D721Med (cell line): ENCODE measurements around the gene TENT4A.

ENCODE experiments used
- DNase-seq: peaks from one replicate; pipeline ENCODE4 v3.0.0; 2011; ENCODE audit warnings: low spot score; ENCODE audit not compliant: insufficient read length
- FAIRE-seq: peaks from 2 replicates; lab custom pipeline; 2011; peaks lifted over from hg19 to GRCh38; lab: Jason Lieb, UNC
- CTCF ChIP-seq: IDR thresholded peaks from 2 replicates; pipeline ENCODE4 v1.5.1; 2012; ENCODE audit warnings: mild to moderate bottlenecking, control low read depth; ENCODE audit not compliant: insufficient read depth; ENCODE audit errors: missing control alignments

The TENT4A gene

DNA sequence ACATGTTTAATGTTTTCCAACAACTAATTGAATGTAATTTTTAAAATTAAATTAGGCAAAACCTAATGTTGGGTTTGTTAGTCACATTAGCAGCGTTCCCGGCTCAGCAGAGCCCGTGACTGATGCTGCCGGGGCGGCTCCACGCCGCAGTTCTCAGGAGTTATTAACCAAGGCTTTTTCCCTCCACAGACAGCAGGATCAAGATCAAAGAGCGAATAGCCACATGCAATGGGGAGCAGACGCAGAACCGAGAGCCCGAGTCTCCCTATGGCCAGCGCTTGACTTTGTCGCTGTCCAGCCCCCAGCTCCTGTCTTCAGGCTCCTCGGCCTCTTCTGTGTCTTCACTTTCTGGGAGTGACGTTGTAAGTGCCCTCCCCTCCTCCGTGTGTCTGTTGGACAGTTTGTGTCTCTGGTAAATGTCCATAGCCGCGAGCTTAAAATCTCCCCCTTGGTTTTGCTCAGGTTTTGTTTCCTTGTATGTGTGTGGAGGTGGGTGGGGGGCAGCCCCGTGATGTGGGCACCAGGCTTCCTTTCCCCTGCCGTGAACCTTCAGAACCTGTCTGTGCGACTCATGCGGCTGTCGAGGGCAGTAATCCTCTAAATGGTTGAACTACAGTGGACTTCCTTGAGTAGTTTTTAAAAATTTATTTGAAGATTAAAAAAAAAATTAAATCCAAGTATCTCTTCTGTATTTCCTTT is 37.1 kb downstream of the TENT4A start:
- no peak for TF ChIP-seq CTCF
- DNase-seq (no peak), FAIRE-seq (no peak)

DNA sequence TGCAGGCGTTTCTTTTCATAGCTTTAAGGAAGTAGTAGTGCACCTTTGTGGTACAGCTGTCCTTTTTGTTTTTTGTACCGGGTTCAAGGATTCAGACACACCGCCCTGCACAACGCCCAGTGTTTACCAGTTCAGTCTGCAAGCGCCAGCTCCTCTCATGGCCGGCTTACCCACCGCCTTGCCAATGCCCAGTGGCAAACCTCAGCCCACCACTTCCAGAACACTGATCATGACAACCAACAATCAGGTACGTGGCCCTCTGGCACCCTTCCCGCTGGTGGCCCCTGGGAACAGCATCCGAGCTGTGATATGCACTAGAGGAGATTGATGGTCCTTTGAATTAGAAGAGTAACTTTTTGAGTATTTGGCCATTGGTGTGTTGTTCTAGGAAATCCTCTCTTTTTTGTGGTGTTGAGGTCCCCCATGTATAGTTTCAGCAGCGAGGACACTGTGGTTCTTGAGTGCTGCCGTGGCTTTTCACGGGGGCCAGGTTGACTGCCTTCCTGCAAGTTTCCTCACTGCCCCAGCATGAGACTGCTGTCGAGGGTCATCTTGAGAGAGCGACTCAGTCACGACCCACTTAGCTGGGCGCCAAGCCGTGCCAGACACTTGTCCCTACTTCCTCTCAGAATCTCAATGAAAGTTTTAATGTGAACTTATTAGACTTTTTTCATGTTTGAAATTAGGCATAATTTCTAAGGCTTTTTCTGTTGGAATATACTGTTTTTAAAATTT is 37.9 kb downstream of the TENT4A start:
- no peak for FAIRE-seq
- no peak for DNase-seq
- no peak for TF ChIP-seq CTCF

DNA sequence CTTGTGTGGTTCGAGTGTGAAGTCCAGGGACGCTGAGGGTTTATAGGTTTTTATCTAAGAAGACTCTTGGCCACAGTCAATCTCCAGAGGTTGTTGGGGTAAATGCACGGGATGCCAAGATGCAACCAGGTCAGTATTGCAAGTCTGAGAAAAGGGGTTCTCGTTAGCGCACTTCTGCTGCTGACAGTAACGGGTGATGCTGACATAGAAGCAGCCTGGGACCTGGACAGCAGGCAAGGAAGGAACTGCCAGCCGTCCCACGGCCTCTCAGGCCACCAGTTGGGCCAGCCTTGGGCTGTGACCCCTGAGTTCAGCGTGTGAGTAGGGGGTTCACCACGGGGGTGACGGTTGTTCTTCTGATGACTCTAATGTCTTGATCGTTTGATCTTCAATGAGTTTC is 39.0 kb downstream of the TENT4A start:
- FAIRE-seq = no peak
- no peak for DNase-seq
- no peak for TF ChIP-seq CTCF

GRCh38 chr5:6752782-6753181 is 39.5 kb downstream of the TENT4A start:
- FAIRE-seq (no peak), DNase-seq (no peak)
- TF ChIP-seq CTCF = no peak

- TF ChIP-seq CTCF = no peak
- no peak for FAIRE-seq
- DNase-seq = no peak
These were observed 40.6 kb downstream of the TENT4A start for GRCh38 chr5:6753851-6754250.

GRCh38 chr5:6754766-6755165 is 41.5 kb downstream of the TENT4A start:
- DNase-seq (no peak), FAIRE-seq (no peak)
- no peak for TF ChIP-seq CTCF

GRCh38 chr5:6755519-6755918 is 42.3 kb downstream of the TENT4A start:
- no peak for TF ChIP-seq CTCF
- FAIRE-seq = no peak
- no peak for DNase-seq
